ENCODE results near the gene EPB41L5. TPM values are rescaled to one million over a fixed set of nuclear protein-coding genes. Genes with fewer than 3 reads are reported as not detected.
"Not testable (repeated sequence)": the region's sequence is repeated elsewhere in the genome, so short reads cannot be mapped to it uniquely, and the experiment has no call there.

Gene EPB41L5
- total RNA-seq, 1 donor from 2014 or later: 16.2 TPM

- no peaks in the 10 kb centered on the region for H3K36me3 Mint-ChIP-seq (ENCODE audit: low read depth, unreplicated experiment)
- FAIRE-seq: no peak
Measured at GRCh38 chr2:120064664-120065063, 51.8 kb downstream of the EPB41L5 start.

GRCh38 chr2:120066800-120067547 is 54.1 kb downstream of the EPB41L5 start:
- Mint-ChIP-seq H3K36me3 (ENCODE audit: low read depth, unreplicated experiment) (no peaks in the 10 kb centered on the region), H3K27me3 (ENCODE audit: low read depth, unreplicated experiment) (no peaks in the 10 kb centered on the region), H3K4me1 (ENCODE audit: low read depth, unreplicated experiment) (peaks cover 7% of the 10 kb centered on the region), H3K27ac (ENCODE audit: unreplicated experiment) (no peak overlapping the region), H3K4me3 (ENCODE audit: unreplicated experiment) (no peak overlapping the region), H3K9me3 (ENCODE audit: unreplicated experiment) (peaks cover 2% of the 10 kb centered on the region)
- Histone ChIP-seq H3K9me3 (ENCODE audit: insufficient read depth, low read depth, low read length) (no peaks in the 10 kb centered on the region), H3K27ac (ENCODE audit: low read depth, low read length) (no peak overlapping the region), H3K4me1 (ENCODE audit: insufficient read depth, low read length) (no peaks in the 10 kb centered on the region), H3K4me2 (ENCODE audit: low read length) (no peak overlapping the region), H3K36me3 (ENCODE audit: insufficient read depth, low read length) (no peaks in the 10 kb centered on the region), H3K79me2 (ENCODE audit: insufficient read depth, low read length) (no peaks in the 10 kb centered on the region), H4K20me1 (ENCODE audit: insufficient read depth, low read length) (no peaks in the 10 kb centered on the region), H3K9ac (ENCODE audit: low read length) (no peak overlapping the region), H3K27me3 (ENCODE audit: insufficient read depth, low read length) (no peaks in the 10 kb centered on the region), H2AFZ (ENCODE audit: low read depth, low read length) (no peak overlapping the region), H3K4me3 (ENCODE audit: insufficient read depth, low read depth, low read length) (no peak overlapping the region)
- TF ChIP-seq EZH2 (IDR thresholded peaks at IDR 0.05; ENCODE audit: insufficient read depth, low read length): no peak
- TF ChIP-seq CTCF (IDR thresholded peaks at IDR 0.05; ENCODE audit: insufficient read depth, low read depth, low read length): no peak
- DNase-seq (ENCODE audit: low read depth) (peak; percentile 10), FAIRE-seq (no peak)

More at GRCh38 chr2:120064664-120065063, 51.8 kb downstream of the EPB41L5 start:
- Mint-ChIP-seq H3K27me3 (ENCODE audit: low read depth, unreplicated experiment) (no peaks in the 10 kb centered on the region), H3K9me3 (ENCODE audit: unreplicated experiment) (peaks cover 2% of the 10 kb centered on the region), H3K4me3 (ENCODE audit: unreplicated experiment) (no peak overlapping the region), H3K4me1 (ENCODE audit: low read depth, unreplicated experiment) (peaks cover 7% of the 10 kb centered on the region), H3K27ac (ENCODE audit: unreplicated experiment) (no peak overlapping the region)
- Histone ChIP-seq H2AFZ (ENCODE audit: low read depth, low read length) (no peak overlapping the region), H3K4me2 (ENCODE audit: low read length) (no peak overlapping the region), H3K36me3 (ENCODE audit: insufficient read depth, low read length) (no peaks in the 10 kb centered on the region), H3K4me3 (ENCODE audit: insufficient read depth, low read depth, low read length) (no peak overlapping the region), H3K27ac (ENCODE audit: low read depth, low read length) (no peak overlapping the region), H3K4me1 (ENCODE audit: insufficient read depth, low read length) (no peaks in the 10 kb centered on the region), H3K9me3 (ENCODE audit: insufficient read depth, low read depth, low read length) (no peaks in the 10 kb centered on the region), H3K27me3 (ENCODE audit: insufficient read depth, low read length) (no peaks in the 10 kb centered on the region), H4K20me1 (ENCODE audit: insufficient read depth, low read length) (no peaks in the 10 kb centered on the region), H3K9ac (ENCODE audit: low read length) (no peak overlapping the region), H3K79me2 (ENCODE audit: insufficient read depth, low read length) (no peaks in the 10 kb centered on the region)
- TF ChIP-seq EZH2 (IDR thresholded peaks at IDR 0.05; ENCODE audit: insufficient read depth, low read length): no peak
- no peak for TF ChIP-seq CTCF (IDR thresholded peaks at IDR 0.05; ENCODE audit: insufficient read depth, low read depth, low read length)
- DNase-seq (ENCODE audit: low read depth): no peak

- H3K9me3 ChIP-seq (ENCODE audit: insufficient read depth, low read depth, low read length); H3K4me3 ChIP-seq (ENCODE audit: insufficient read depth, low read depth, low read length); DNase-seq (ENCODE audit: low read depth); H3K27me3 Mint-ChIP-seq (ENCODE audit: low read depth, unreplicated experiment); H3K27ac Mint-ChIP-seq (ENCODE audit: unreplicated experiment); H3K9ac ChIP-seq (ENCODE audit: low read length); H3K4me1 ChIP-seq (ENCODE audit: insufficient read depth, low read length); H3K36me3 ChIP-seq (ENCODE audit: insufficient read depth, low read length); H3K27me3 ChIP-seq (ENCODE audit: insufficient read depth, low read length); H3K27ac ChIP-seq (ENCODE audit: low read depth, low read length); H3K4me3 Mint-ChIP-seq (ENCODE audit: unreplicated experiment); H3K4me2 ChIP-seq (ENCODE audit: low read length); H3K9me3 Mint-ChIP-seq (ENCODE audit: unreplicated experiment); H2AFZ ChIP-seq (ENCODE audit: low read depth, low read length); H3K36me3 Mint-ChIP-seq (ENCODE audit: low read depth, unreplicated experiment); H3K4me1 Mint-ChIP-seq (ENCODE audit: low read depth, unreplicated experiment); FAIRE-seq; H3K79me2 ChIP-seq (ENCODE audit: insufficient read depth, low read length); H4K20me1 ChIP-seq (ENCODE audit: insufficient read depth, low read length): not testable (repeated sequence)
Measured at GRCh38 chr2:120068040-120068658, 55.3 kb downstream of the EPB41L5 start.
